ENCODE data around the gene LSP1. TPM values are rescaled to one million over a fixed set of nuclear protein-coding genes. Genes with fewer than 3 reads are reported as not detected.

LSP1 gene
- total and polyA plus RNA-seq, 4 donors = 5.0 to 7.7 (median 5.7) TPM

DNA sequence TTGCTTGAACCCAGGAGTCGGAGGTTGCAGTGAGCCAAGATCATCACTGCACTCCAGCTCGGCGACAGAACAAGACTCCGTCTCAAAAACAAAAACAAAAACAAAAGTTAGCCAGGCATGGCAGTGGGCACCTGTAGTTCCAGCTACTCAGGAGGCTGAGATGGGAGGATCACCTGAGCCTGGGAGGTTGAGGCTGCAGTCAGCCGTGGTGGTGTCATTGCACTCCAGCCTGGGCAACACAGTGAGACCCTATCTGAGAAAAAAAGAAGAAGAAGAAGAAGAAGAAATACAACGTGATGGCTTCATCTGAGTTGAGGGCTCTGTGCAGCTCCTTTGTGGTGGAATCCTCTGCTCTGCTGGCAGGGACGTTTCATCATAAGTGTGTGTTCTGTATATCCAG lies 56.6 kb downstream of the LSP1 start (continued):
- TF ChIP-seq ATF3 (IDR thresholded peaks at IDR 0.05) (no peak), RAD21 (IDR thresholded peaks at IDR 0.05) (no peak), YY1 (IDR thresholded peaks at IDR 0.05) (no peak), HNF4A (conservative IDR thresholded peaks at IDR 0.05) (no peak), GABPA (IDR thresholded peaks at IDR 0.05 in 1 of 2, conservative IDR thresholded peaks at IDR 0.05 in 1 of 2) (no peak), TAF1 (conservative IDR thresholded peaks at IDR 0.05) (no peak), HNF4G (IDR thresholded peaks at IDR 0.05) (no peak), NR2F2 (IDR thresholded peaks at IDR 0.05) (no peak), RXRA (IDR thresholded peaks at IDR 0.05) (no peak)

DNA sequence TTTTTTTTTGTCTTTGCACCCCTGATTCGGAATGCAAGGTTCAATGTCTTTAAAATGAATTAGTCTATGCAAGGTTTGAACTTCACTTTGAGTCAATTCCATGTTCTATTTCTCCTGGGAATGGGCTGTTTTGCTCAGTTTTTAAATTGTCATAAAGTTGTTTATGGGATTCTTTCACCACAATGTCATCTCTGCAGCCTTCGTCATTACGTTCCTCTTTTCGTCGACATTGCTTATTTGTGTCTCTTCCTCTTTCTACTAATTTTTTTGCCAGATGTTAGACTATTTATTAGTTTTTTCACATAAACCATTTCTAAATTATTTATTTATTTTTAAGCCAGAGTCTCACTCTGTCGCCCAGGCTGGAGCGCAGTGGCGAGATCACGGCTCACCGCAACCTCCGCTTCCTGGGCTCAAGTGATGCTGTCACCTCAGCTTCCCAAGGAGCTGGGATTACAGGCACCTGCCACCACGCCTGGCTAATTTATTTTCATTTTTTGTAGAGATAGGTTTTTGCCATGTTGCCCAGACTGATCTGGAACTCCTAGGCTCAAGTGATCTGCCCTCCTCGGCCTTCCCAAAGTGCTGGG lies 59.5 kb downstream of the LSP1 start:
- no peak for DNase-seq (ENCODE audit: low spot score)
- Histone ChIP-seq H3K27me3 (ENCODE audit: control insufficient read depth in 4 of 4, insufficient read depth in 4 of 4, low read length in 3 of 4) (no peaks in the 10 kb centered on the region), H3K27ac (ENCODE audit: low read depth in 1 of 2, low read length in 2 of 2) (no peak overlapping the region), H3K9me3 (ENCODE audit: control insufficient read depth in 4 of 4, low read length in 3 of 4) (no peaks in the 10 kb centered on the region), H3K4me1 (ENCODE audit: control insufficient read depth in 4 of 4, insufficient read depth in 4 of 4, low read length in 3 of 4) (no peaks in the 10 kb centered on the region), H3K9ac (ENCODE audit: low read depth in 1 of 2, low read length in 2 of 2) (no peak overlapping the region), H3K36me3 (ENCODE audit: control insufficient read depth in 4 of 4, insufficient read depth in 3 of 4, low read depth in 1 of 4, low read length in 3 of 4) (no peaks in the 10 kb centered on the region), H3K4me3 (ENCODE audit: low read depth in 1 of 3, low read length in 3 of 3) (no peak overlapping the region)
- no peak for TF ChIP-seq FOXA1 (IDR thresholded peaks at IDR 0.05)
- no peak for TF ChIP-seq NR2F2 (IDR thresholded peaks at IDR 0.05)
- no peak for TF ChIP-seq HNF4A (conservative IDR thresholded peaks at IDR 0.05)
- TF ChIP-seq, protein P1, sequence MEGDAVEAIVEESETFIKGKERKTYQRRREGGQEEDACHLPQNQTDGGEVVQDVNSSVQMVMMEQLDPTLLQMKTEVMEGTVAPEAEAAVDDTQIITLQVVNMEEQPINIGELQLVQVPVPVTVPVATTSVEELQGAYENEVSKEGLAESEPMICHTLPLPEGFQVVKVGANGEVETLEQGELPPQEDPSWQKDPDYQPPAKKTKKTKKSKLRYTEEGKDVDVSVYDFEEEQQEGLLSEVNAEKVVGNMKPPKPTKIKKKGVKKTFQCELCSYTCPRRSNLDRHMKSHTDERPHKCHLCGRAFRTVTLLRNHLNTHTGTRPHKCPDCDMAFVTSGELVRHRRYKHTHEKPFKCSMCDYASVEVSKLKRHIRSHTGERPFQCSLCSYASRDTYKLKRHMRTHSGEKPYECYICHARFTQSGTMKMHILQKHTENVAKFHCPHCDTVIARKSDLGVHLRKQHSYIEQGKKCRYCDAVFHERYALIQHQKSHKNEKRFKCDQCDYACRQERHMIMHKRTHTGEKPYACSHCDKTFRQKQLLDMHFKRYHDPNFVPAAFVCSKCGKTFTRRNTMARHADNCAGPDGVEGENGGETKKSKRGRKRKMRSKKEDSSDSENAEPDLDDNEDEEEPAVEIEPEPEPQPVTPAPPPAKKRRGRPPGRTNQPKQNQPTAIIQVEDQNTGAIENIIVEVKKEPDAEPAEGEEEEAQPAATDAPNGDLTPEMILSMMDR (IDR thresholded peaks at IDR 0.05; ENCODE audit: low read depth, low read length, missing input control) = no peak
- WGBS = 88% methylated on average over 13 of the region's 13 CpGs

DNA sequence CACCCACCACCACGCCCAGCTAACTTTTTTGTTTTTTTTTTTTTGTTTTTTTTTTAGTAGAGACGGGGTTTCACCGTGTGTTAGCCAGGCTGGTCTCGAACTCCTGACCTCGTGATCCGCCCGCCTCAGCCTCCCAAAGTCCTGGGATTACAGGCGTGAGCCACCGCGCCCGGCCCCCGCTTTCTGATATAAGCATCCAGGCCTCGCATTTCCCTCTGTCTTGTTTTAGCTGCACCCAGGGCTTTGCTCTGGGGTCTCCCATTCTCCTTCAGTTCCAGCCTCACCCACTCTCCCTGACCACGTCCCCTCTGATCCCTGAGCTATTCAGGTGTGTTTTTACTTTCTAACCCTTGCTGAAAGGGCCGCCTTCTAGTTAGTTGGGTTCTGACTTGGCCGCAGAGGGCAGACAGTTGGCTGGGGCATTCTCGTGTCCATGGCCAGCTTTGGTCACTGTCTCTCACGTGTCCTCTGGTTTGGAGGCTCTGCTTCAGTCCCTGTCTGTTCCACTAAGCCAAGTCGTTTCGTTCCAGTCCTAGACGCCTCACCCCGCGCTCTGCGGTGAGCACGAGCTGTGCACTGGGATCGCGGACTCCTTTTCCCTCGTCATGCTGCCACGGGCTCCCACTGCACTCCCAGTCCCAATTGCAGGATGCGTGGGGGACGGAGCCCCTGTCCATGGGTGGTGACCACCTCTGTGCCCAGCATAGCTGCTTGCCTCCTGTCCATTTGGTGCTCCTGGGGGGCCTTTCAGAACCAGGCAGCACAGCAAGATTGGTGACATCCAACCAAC lies 60.6 kb downstream of the LSP1 start:
- DNase-seq (ENCODE audit: low spot score) = no peak
- Histone ChIP-seq H3K27ac (ENCODE audit: low read depth in 1 of 2, low read length in 2 of 2) (no peak overlapping the region), H3K9me3 (ENCODE audit: control insufficient read depth in 4 of 4, low read length in 3 of 4) (no peaks in the 10 kb centered on the region), H3K27me3 (ENCODE audit: control insufficient read depth in 4 of 4, insufficient read depth in 4 of 4, low read length in 3 of 4) (no peaks in the 10 kb centered on the region), H3K9ac (ENCODE audit: low read depth in 1 of 2, low read length in 2 of 2) (no peak overlapping the region), H3K4me3 (ENCODE audit: low read depth in 1 of 3, low read length in 3 of 3) (no peak overlapping the region), H3K36me3 (ENCODE audit: control insufficient read depth in 4 of 4, insufficient read depth in 3 of 4, low read depth in 1 of 4, low read length in 3 of 4) (no peaks in the 10 kb centered on the region), H3K4me1 (ENCODE audit: control insufficient read depth in 4 of 4, insufficient read depth in 4 of 4, low read length in 3 of 4) (no peaks in the 10 kb centered on the region)
- 93% methylated on average over 31 of the region's 31 CpGs for WGBS
- TF ChIP-seq REST (IDR thresholded peaks at IDR 0.05) (no peak), JUND (IDR thresholded peaks at IDR 0.05) (no peak), SP1 (IDR thresholded peaks at IDR 0.05) (no peak), EGR1 (IDR thresholded peaks at IDR 0.05; ENCODE audit: low read depth in 2 of 2) (no peak), NR2F2 (IDR thresholded peaks at IDR 0.05) (no peak), FOXA1 (IDR thresholded peaks at IDR 0.05) (no peak), ATF3 (IDR thresholded peaks at IDR 0.05) (no peak), FOXA2 (IDR thresholded peaks at IDR 0.05) (no peak), GABPA (IDR thresholded peaks at IDR 0.05 in 1 of 2, conservative IDR thresholded peaks at IDR 0.05 in 1 of 2) (no peak)
- TF ChIP-seq, protein P2, sequence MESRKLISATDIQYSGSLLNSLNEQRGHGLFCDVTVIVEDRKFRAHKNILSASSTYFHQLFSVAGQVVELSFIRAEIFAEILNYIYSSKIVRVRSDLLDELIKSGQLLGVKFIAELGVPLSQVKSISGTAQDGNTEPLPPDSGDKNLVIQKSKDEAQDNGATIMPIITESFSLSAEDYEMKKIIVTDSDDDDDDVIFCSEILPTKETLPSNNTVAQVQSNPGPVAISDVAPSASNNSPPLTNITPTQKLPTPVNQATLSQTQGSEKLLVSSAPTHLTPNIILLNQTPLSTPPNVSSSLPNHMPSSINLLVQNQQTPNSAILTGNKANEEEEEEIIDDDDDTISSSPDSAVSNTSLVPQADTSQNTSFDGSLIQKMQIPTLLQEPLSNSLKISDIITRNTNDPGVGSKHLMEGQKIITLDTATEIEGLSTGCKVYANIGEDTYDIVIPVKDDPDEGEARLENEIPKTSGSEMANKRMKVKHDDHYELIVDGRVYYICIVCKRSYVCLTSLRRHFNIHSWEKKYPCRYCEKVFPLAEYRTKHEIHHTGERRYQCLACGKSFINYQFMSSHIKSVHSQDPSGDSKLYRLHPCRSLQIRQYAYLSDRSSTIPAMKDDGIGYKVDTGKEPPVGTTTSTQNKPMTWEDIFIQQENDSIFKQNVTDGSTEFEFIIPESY (IDR thresholded peaks at IDR 0.05) = no peak
- TF ChIP-seq, protein P1 (IDR thresholded peaks at IDR 0.05; ENCODE audit: low read depth, low read length, missing input control) = no peak

Data from liver (tissue), 9 donors.